Gastroesophageal sphincter (tissue), 3 donors: ENCODE measurements around the gene DPM2.

Source experiments
- CTCF ChIP-seq, 4 experiments: fragments of 200-600 bp in 2 of 4; fragments of 450-650 bp in 2 of 4; sonication (generic) in 1 of 4; IDR thresholded peaks; one replicate each; pipeline ENCODE4 v1.5.1; 2017 to 2019; ENCODE audit warnings: antibody characterized with exemption in 4 of 4, mild to moderate bottlenecking in 2 of 4, moderate library complexity in 2 of 4
- EP300 ChIP-seq: sonication (generic); formaldehyde crosslinking; IDR thresholded peaks from one replicate; pipeline ENCODE4 v1.6.1; 2017; ENCODE audit warnings: antibody characterized with exemption, mild to moderate bottlenecking
- POLR2A ChIP-seq, 2 donors: fragments of 450-650 bp; IDR thresholded peaks; one replicate each; pipeline ENCODE4 v1.6.1; 2017; ENCODE audit warnings: antibody characterized with exemption in 2 of 2, mild to moderate bottlenecking in 2 of 2, moderate library complexity in 1 of 2
- POLR2AphosphoS5 ChIP-seq: sonication (generic); formaldehyde crosslinking; IDR thresholded peaks from one replicate; pipeline ENCODE4 v1.6.1; 2017; ENCODE audit warnings: antibody characterized with exemption

DNA sequence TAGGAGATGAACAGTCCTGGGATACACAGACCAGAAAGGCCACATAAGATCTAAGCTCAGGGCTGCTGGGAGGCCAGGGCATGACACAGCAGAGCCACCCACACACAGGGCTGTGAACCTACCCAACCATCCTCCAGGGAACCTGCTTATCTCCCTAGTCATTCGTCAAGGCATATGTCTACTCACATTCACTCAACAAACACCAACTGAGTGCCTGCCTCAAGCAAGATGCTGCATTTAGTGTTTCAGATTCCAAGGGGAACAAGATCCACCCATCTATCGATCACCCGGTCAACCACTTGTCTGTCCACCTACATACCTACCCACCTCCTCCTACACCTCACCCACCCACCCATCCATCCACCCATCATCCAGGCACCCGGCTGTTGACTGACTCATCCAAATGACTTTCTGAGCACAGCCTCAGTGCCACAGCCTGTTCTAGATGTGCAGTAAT is 1.9 kb downstream of the DPM2 start:
- TF ChIP-seq CTCF (IDR thresholded peaks at IDR 0.05) (no peak), EP300 (no peak), POLR2AphosphoS5 (no peak), POLR2A (IDR thresholded peaks at IDR 0.05) (no peak)
